ENCODE results near the gene WDR93.

- TF ChIP-seq CTCF (conservative IDR thresholded peaks at IDR 0.05; ENCODE audit: low read depth, low read length) (no peak), EZH2 (IDR thresholded peaks at IDR 0.05; ENCODE audit: borderline replicate concordance, low read depth, low read length, poor library complexity, severe bottlenecking) (no peak)
Observed at GRCh38 chr15:89753855-89754254, 63.2 kb downstream of the WDR93 start.
